ENCODE measurements around the gene ZBTB20.

Gene ZBTB20

GRCh38 chr3:114831861-114832260 is 315.2 kb downstream of the ZBTB20 start:
- Histone ChIP-seq H4K5ac (ENCODE audit: low read length) (no peak overlapping the region), H2BK5ac (ENCODE audit: low read length) (no peak overlapping the region), H3K4me2 (ENCODE audit: low read length) (no peak overlapping the region), H3K4ac (ENCODE audit: low read depth, low read length) (no peak overlapping the region), H3K4me3 (ENCODE audit: low read length) (no peak overlapping the region), H3K36me3 (ENCODE audit: control insufficient read depth, insufficient read depth, low read length) (no peaks in the 10 kb centered on the region), H3K27ac (ENCODE audit: low read depth, low read length) (no peak overlapping the region), H3K27me3 (ENCODE audit: insufficient read depth, low read length, poor library complexity) (no peaks in the 10 kb centered on the region), H3K79me2 (ENCODE audit: control insufficient read depth, insufficient read depth, low read length) (no peaks in the 10 kb centered on the region), H3K23ac (ENCODE audit: low read length) (no peak overlapping the region), H3K18ac (ENCODE audit: low read length) (no peak overlapping the region), H2BK120ac (ENCODE audit: low read depth, low read length) (no peak overlapping the region), H3K79me1 (ENCODE audit: low read length) (no peaks in the 10 kb centered on the region), H3K4me1 (ENCODE audit: control insufficient read depth, low read depth, low read length) (no peaks in the 10 kb centered on the region), H2BK15ac (replicated peaks; ENCODE audit: low read depth) (no peak overlapping the region), H4K8ac (ENCODE audit: low read depth, low read length) (no peak overlapping the region), H3K56ac (ENCODE audit: low read length) (no peak overlapping the region), H2AK5ac (ENCODE audit: low read length) (no peak overlapping the region), H3K9ac (ENCODE audit: low read length) (no peak overlapping the region)
- DNase-seq = peak; percentile 54
- WGBS (ENCODE audit: extremely low coverage, insufficient coverage, low lambda C conversion rate) = no CpG with 5 or more reads among the region's 1 CpG

DNA sequence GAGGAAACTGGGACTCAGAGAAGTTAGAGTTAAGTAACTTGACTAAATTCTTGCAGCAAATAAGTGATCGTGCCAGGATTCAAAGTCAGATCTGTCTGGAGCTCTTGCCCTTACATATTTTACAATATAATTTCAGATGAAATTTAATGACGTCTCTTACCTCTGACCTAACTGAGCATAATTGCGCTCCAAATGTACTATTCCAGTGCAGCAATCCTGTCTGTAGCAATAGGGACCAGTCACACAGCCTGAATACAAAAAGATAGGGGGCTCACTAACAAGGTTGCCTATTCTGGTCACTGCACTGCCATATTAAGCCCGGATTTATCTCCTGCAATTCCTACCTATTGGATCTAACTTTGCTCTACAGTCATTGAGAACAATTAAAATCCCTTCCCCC is 316.4 kb downstream of the ZBTB20 start:
- H2BK120ac ChIP-seq (ENCODE audit: low read depth, low read length) = no peak overlapping the region
- no peak overlapping the region for H3K4me3 ChIP-seq (ENCODE audit: low read length)
- H3K4me2 ChIP-seq (ENCODE audit: low read length) = no peak overlapping the region
- H2BK15ac ChIP-seq (replicated peaks; ENCODE audit: low read depth) = no peak overlapping the region
- H3K27ac ChIP-seq (ENCODE audit: low read depth, low read length) = no peak overlapping the region
- H3K79me2 ChIP-seq (ENCODE audit: control insufficient read depth, insufficient read depth, low read length) = no peaks in the 10 kb centered on the region
- H2BK5ac ChIP-seq (ENCODE audit: low read length) = no peak overlapping the region
- H3K4ac ChIP-seq (ENCODE audit: low read depth, low read length) = no peak overlapping the region
- no peak overlapping the region for H4K5ac ChIP-seq (ENCODE audit: low read length)
- H3K56ac ChIP-seq (ENCODE audit: low read length) = no peak overlapping the region
- no peak overlapping the region for H4K8ac ChIP-seq (ENCODE audit: low read depth, low read length)
- DNase-seq = no peak
- no peaks in the 10 kb centered on the region for H3K4me1 ChIP-seq (ENCODE audit: control insufficient read depth, low read depth, low read length)
- H3K9ac ChIP-seq (ENCODE audit: low read length) = no peak overlapping the region
- H3K23ac ChIP-seq (ENCODE audit: low read length) = no peak overlapping the region
- WGBS (ENCODE audit: extremely low coverage, insufficient coverage, low lambda C conversion rate) = no CpG with 5 or more reads among the region's 4 CpGs
- H3K18ac ChIP-seq (ENCODE audit: low read length) = no peak overlapping the region
- H3K36me3 ChIP-seq (ENCODE audit: control insufficient read depth, insufficient read depth, low read length) = no peaks in the 10 kb centered on the region
- no peak overlapping the region for H2AK5ac ChIP-seq (ENCODE audit: low read length)
- no peaks in the 10 kb centered on the region for H3K79me1 ChIP-seq (ENCODE audit: low read length)
- H3K27me3 ChIP-seq (ENCODE audit: insufficient read depth, low read length, poor library complexity) = no peaks in the 10 kb centered on the region

- Histone ChIP-seq H3K23ac (ENCODE audit: low read length) (no peak overlapping the region), H3K4me1 (ENCODE audit: control insufficient read depth, low read depth, low read length) (no peaks in the 10 kb centered on the region), H3K4me3 (ENCODE audit: low read length) (no peak overlapping the region), H3K36me3 (ENCODE audit: control insufficient read depth, insufficient read depth, low read length) (no peaks in the 10 kb centered on the region), H4K5ac (ENCODE audit: low read length) (no peak overlapping the region), H3K9ac (ENCODE audit: low read length) (no peak overlapping the region), H3K79me2 (ENCODE audit: control insufficient read depth, insufficient read depth, low read length) (no peaks in the 10 kb centered on the region), H2BK5ac (ENCODE audit: low read length) (no peak overlapping the region), H3K27me3 (ENCODE audit: insufficient read depth, low read length, poor library complexity) (no peaks in the 10 kb centered on the region), H4K8ac (ENCODE audit: low read depth, low read length) (no peak overlapping the region), H2AK5ac (ENCODE audit: low read length) (no peak overlapping the region), H3K79me1 (ENCODE audit: low read length) (no peaks in the 10 kb centered on the region), H3K56ac (ENCODE audit: low read length) (no peak overlapping the region), H3K27ac (ENCODE audit: low read depth, low read length) (no peak overlapping the region), H2BK15ac (replicated peaks; ENCODE audit: low read depth) (no peak overlapping the region), H3K18ac (ENCODE audit: low read length) (no peak overlapping the region), H2BK120ac (ENCODE audit: low read depth, low read length) (no peak overlapping the region), H3K4me2 (ENCODE audit: low read length) (no peak overlapping the region), H3K4ac (ENCODE audit: low read depth, low read length) (no peak overlapping the region)
- no peak for DNase-seq
- no CpG with 5 or more reads among the region's 2 CpGs for WGBS (ENCODE audit: extremely low coverage, insufficient coverage, low lambda C conversion rate)
These were observed 317.3 kb downstream of the ZBTB20 start for GRCh38 chr3:114829783-114830182.

- no peak overlapping the region for H3K23ac ChIP-seq (ENCODE audit: low read length)
- H2BK120ac ChIP-seq (ENCODE audit: low read depth, low read length) = no peak overlapping the region
- no peaks in the 10 kb centered on the region for H3K27me3 ChIP-seq (ENCODE audit: insufficient read depth, low read length, poor library complexity)
- H2BK5ac ChIP-seq (ENCODE audit: low read length) = no peak overlapping the region
- no peak overlapping the region for H3K18ac ChIP-seq (ENCODE audit: low read length)
- no peak overlapping the region for H3K4me2 ChIP-seq (ENCODE audit: low read length)
- no peaks in the 10 kb centered on the region for H3K79me2 ChIP-seq (ENCODE audit: control insufficient read depth, insufficient read depth, low read length)
- H3K56ac ChIP-seq (ENCODE audit: low read length) = no peak overlapping the region
- peak; percentile 75 for DNase-seq
- H2BK15ac ChIP-seq (replicated peaks; ENCODE audit: low read depth) = no peak overlapping the region
- H3K9ac ChIP-seq (ENCODE audit: low read length) = no peak overlapping the region
- no peak overlapping the region for H4K8ac ChIP-seq (ENCODE audit: low read depth, low read length)
- H3K36me3 ChIP-seq (ENCODE audit: control insufficient read depth, insufficient read depth, low read length) = no peaks in the 10 kb centered on the region
- H3K4ac ChIP-seq (ENCODE audit: low read depth, low read length) = no peak overlapping the region
- no peak overlapping the region for H4K5ac ChIP-seq (ENCODE audit: low read length)
- WGBS (ENCODE audit: extremely low coverage, insufficient coverage, low lambda C conversion rate) = no CpG with 5 or more reads among the region's 1 CpG
- no peak overlapping the region for H3K4me3 ChIP-seq (ENCODE audit: low read length)
- no peak overlapping the region for H2AK5ac ChIP-seq (ENCODE audit: low read length)
- no peak overlapping the region for H3K27ac ChIP-seq (ENCODE audit: low read depth, low read length)
- H3K4me1 ChIP-seq (ENCODE audit: control insufficient read depth, low read depth, low read length) = no peaks in the 10 kb centered on the region
- no peaks in the 10 kb centered on the region for H3K79me1 ChIP-seq (ENCODE audit: low read length)
These were observed 319.6 kb downstream of the ZBTB20 start for GRCh38 chr3:114827495-114827894.

GRCh38 chr3:114824014-114824413 is 323.1 kb downstream of the ZBTB20 start:
- H3K4me1 ChIP-seq (ENCODE audit: control insufficient read depth, low read depth, low read length) = no peaks in the 10 kb centered on the region
- no CpG with 5 or more reads among the region's 1 CpG for WGBS (ENCODE audit: extremely low coverage, insufficient coverage, low lambda C conversion rate)
- no peak overlapping the region for H3K4me2 ChIP-seq (ENCODE audit: low read length)
- no peaks in the 10 kb centered on the region for H3K79me1 ChIP-seq (ENCODE audit: low read length)
- H2AK5ac ChIP-seq (ENCODE audit: low read length) = no peak overlapping the region
- H4K5ac ChIP-seq (ENCODE audit: low read length) = no peak overlapping the region
- no peak overlapping the region for H3K4me3 ChIP-seq (ENCODE audit: low read length)
- no peak overlapping the region for H3K56ac ChIP-seq (ENCODE audit: low read length)
- no peaks in the 10 kb centered on the region for H3K27me3 ChIP-seq (ENCODE audit: insufficient read depth, low read length, poor library complexity)
- no peak overlapping the region for H2BK15ac ChIP-seq (replicated peaks; ENCODE audit: low read depth)
- H2BK120ac ChIP-seq (ENCODE audit: low read depth, low read length) = no peak overlapping the region
- no peak overlapping the region for H3K23ac ChIP-seq (ENCODE audit: low read length)
- H3K18ac ChIP-seq (ENCODE audit: low read length) = no peak overlapping the region
- no peak overlapping the region for H3K27ac ChIP-seq (ENCODE audit: low read depth, low read length)
- no peak overlapping the region for H3K9ac ChIP-seq (ENCODE audit: low read length)
- H3K36me3 ChIP-seq (ENCODE audit: control insufficient read depth, insufficient read depth, low read length) = no peaks in the 10 kb centered on the region
- no peak overlapping the region for H3K4ac ChIP-seq (ENCODE audit: low read depth, low read length)
- H2BK5ac ChIP-seq (ENCODE audit: low read length) = no peak overlapping the region
- no peak for DNase-seq
- H4K8ac ChIP-seq (ENCODE audit: low read depth, low read length) = no peak overlapping the region
- H3K79me2 ChIP-seq (ENCODE audit: control insufficient read depth, insufficient read depth, low read length) = no peaks in the 10 kb centered on the region

GRCh38 chr3:114823061-114823460 is 324.0 kb downstream of the ZBTB20 start:
- H3K23ac ChIP-seq (ENCODE audit: low read length) = no peak overlapping the region
- no peak overlapping the region for H3K18ac ChIP-seq (ENCODE audit: low read length)
- no peak overlapping the region for H3K9ac ChIP-seq (ENCODE audit: low read length)
- H2BK15ac ChIP-seq (replicated peaks; ENCODE audit: low read depth) = no peak overlapping the region
- no peak for DNase-seq
- H3K4ac ChIP-seq (ENCODE audit: low read depth, low read length) = no peak overlapping the region
- H3K56ac ChIP-seq (ENCODE audit: low read length) = no peak overlapping the region
- H3K4me1 ChIP-seq (ENCODE audit: control insufficient read depth, low read depth, low read length) = no peaks in the 10 kb centered on the region
- H3K36me3 ChIP-seq (ENCODE audit: control insufficient read depth, insufficient read depth, low read length) = no peaks in the 10 kb centered on the region
- no peak overlapping the region for H3K4me3 ChIP-seq (ENCODE audit: low read length)
- H3K27ac ChIP-seq (ENCODE audit: low read depth, low read length) = no peak overlapping the region
- no peaks in the 10 kb centered on the region for H3K27me3 ChIP-seq (ENCODE audit: insufficient read depth, low read length, poor library complexity)
- H2BK120ac ChIP-seq (ENCODE audit: low read depth, low read length) = no peak overlapping the region
- H4K5ac ChIP-seq (ENCODE audit: low read length) = no peak overlapping the region
- no peak overlapping the region for H2BK5ac ChIP-seq (ENCODE audit: low read length)
- H2AK5ac ChIP-seq (ENCODE audit: low read length) = no peak overlapping the region
- no peak overlapping the region for H3K4me2 ChIP-seq (ENCODE audit: low read length)
- no peak overlapping the region for H4K8ac ChIP-seq (ENCODE audit: low read depth, low read length)
- no peaks in the 10 kb centered on the region for H3K79me2 ChIP-seq (ENCODE audit: control insufficient read depth, insufficient read depth, low read length)
- H3K79me1 ChIP-seq (ENCODE audit: low read length) = no peaks in the 10 kb centered on the region
